ENCODE data around the gene CA7.

Gene CA7

DNA sequence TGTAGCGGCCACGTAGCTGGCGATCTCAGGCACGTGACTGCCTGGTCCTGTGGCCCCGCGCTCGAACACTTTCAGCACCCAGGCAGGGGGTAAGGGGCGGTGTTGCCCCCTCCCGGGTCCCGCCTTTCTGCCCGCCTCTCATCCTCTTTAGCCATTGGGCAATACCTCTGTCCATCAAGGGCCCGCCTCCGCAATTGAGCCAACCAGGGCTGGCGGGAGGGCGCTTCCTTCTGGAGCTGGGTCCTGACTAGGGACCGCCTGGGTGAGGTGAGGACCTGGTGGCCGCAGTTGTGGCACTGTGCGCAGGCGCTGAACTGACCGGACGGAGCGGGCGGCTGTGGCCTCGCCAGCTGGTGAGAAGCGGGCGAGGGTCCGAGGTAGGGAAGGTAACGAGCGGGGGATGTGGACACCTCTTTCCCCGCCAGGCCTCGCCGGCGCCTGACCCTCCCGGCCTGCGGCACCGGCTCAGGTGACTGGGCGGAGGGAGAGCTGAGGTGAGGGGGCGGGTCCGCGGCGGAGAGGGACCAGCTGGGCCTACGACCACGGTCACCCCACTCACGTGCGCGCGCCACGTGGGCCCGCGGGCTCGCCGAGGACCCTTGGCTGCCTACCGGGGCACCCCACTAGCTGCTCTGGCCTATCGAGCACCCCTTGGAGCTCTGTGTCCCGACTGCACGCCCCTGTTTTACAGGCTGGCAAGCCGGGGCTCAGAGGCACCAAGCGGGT, 36.2 kb downstream of the CA7 start, which contains the start of gene PDP2:
Gene PDP2 (plus strand): TSS at position 228 of the 726 bp plus-strand sequence. CDS start 3,770 bp downstream, outside the sequence.
- peak within 1 kb of the TSS; percentile 89 for H3K4me3 ChIP-seq (ENCODE audit: low read length)
- no peak for TF ChIP-seq CTCF (conservative IDR thresholded peaks at IDR 0.05; ENCODE audit: low read length)
- DNase-seq (ENCODE audit: low read depth), result peak; percentile 94

DNA sequence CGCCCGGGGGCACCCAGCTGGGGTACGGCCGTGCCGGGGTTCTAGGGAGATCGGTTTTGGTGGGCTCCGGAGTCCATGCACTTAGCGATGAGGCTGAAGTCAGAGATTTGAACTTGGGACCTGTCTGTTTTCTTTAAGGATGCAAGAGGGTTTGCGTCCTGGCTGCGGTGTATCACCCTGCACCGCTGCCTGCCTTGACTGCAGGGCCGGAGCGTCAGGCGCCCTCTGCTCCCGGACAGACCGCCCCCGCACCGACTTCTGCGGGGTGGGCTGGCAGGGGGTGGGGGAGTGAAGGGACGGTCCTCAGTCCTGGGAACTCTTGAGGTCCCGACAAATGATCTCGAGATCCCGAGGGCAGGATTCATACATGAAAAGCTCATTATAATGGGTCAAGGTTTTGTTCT, 36.8 kb downstream of the CA7 start:
- no peak for DNase-seq (ENCODE audit: low read depth)
- no peak for TF ChIP-seq CTCF (conservative IDR thresholded peaks at IDR 0.05; ENCODE audit: low read length)

GRCh38 chr16:66881560-66881959, 37.3 kb downstream of the CA7 start:
- peak overlapping the region; percentile 20; the same call in 1 of the 2 replicates for H3K4me3 ChIP-seq (ENCODE audit: low read length)
- no peak for DNase-seq (ENCODE audit: low read depth)
- TF ChIP-seq CTCF (conservative IDR thresholded peaks at IDR 0.05; ENCODE audit: low read length), result no peak

More for the DNA sequence above, 36.8 kb downstream of the CA7 start:
- peak overlapping the region; percentile 89 for H3K4me3 ChIP-seq (ENCODE audit: low read length)

DNA sequence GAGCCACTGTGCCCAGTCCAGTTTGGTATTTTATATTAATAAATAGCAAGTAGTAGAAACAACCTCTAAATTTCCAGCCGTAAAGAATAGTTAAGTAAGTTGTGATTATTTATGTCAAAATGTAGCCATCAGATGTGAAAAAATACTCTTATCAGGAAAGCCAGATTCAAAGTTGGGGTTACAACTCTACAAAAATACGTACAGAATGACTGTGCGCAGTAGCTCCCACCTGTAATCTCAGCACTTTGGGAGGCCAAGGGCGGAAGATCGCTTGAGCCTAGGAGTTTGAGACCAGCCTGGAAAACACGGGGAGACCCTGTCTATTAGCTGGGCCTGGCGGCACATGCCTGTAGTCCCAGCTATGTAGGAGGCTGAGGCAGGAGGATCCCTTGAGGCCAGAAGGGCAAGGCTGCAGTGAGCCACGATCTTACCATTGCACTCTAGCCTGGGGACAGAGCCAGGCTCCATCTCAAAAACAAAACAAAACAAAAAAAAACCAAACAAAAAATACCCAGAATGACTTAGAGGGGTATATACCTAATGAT, 37.8 kb downstream of the CA7 start:
- TF ChIP-seq CTCF (conservative IDR thresholded peaks at IDR 0.05; ENCODE audit: low read length), result no peak
- H3K4me3 ChIP-seq (ENCODE audit: low read length), result no peak overlapping the region
- no peak for DNase-seq (ENCODE audit: low read depth)

DNA sequence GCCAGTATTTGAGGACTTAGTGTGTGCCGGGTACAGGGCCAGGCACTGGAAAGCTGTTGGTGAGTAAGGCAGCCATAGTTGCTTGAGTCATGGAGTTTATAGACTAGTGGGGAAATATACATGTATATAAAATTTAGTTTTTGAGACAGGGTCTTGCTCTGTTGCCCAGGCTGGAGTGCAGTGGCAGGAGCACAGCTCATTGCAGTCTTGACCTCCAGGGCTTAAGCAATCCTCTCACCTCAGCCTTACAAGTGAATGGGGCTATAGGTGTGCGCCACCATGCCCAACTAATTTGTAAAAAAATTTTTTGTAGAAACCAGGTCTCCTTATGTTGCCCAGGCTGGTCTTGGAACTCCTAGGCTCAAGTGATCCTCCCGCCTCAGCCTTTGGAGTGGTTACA, 38.5 kb downstream of the CA7 start:
- DNase-seq (ENCODE audit: low read depth), result no peak
- TF ChIP-seq CTCF (conservative IDR thresholded peaks at IDR 0.05; ENCODE audit: low read length), result no peak

DNA sequence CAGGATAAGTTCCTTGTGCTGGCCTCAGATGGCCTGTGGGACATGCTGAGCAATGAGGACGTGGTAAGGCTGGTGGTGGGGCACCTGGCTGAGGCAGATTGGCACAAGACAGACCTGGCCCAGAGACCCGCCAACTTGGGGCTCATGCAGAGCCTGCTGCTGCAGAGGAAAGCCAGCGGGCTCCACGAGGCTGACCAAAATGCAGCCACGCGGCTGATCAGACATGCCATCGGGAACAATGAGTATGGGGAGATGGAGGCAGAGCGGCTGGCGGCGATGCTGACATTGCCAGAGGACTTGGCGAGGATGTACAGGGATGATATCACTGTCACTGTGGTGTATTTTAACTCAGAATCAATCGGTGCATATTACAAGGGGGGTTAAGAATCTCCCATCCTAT, 41.3 kb downstream of the CA7 start:
- TF ChIP-seq CTCF (conservative IDR thresholded peaks at IDR 0.05; ENCODE audit: low read length), result no peak
- DNase-seq (ENCODE audit: low read depth), result no peak
- H3K4me3 ChIP-seq (ENCODE audit: low read length), result no peak overlapping the region

More for the DNA sequence above, 38.5 kb downstream of the CA7 start:
- H3K4me3 ChIP-seq (ENCODE audit: low read length), result no peak overlapping the region

DNA sequence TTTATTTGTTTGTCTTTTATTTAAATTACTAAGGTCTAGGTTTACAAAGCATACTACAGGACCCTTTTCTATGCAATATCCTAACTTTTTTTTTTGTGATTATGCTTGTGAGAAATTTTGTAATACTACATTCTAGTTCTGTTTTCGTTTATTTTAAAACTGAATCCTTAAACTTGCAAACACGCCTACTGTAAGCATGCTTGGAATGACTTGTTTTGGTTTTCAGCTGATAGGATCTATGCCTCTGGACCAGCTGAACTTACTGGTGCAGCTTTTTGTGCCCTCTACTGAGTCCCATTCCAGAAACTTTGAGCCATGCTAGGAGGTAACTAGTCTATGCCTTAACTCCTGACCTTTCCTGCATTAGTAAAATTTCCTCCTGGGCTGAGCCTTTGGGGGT, 42.1 kb downstream of the CA7 start:
- DNase-seq (ENCODE audit: low read depth), result peak; percentile 61
- H3K4me3 ChIP-seq (ENCODE audit: low read length), result no peak overlapping the region
- no peak for TF ChIP-seq CTCF (conservative IDR thresholded peaks at IDR 0.05; ENCODE audit: low read length)
